ENCODE results near the gene CD7. TPM values are rescaled to one million over a fixed set of nuclear protein-coding genes. Genes with fewer than 3 reads are reported as not detected.
A peak's percentile ranks its signal among the peaks of the same experiment; 100 is the strongest.

The CD7 gene
- total RNA-seq, 2 experiments from 2014 or later: 289 to 292 TPM

- intact Hi-C loops (cut with micrococcal nuclease): no loop called here
- ChIA-PET POLR2A (interaction anchor here (1.0 to 1.2 kb wide), 2 partner anchors 11 to 83 kb away, joined by 3 read pairs; partner anchors contain the start of gene CD7), CTCF (no interaction called here)
- Mint-ChIP-seq H3K36me3 (ENCODE audit: low read depth) (peaks cover 3% of the 10 kb centered on the region), H3K27me3 (peaks cover 4% of the 10 kb centered on the region), H3K4me3 (no peak overlapping the region), H3K27ac (no peak overlapping the region), H3K4me1 (ENCODE audit: low read depth) (peaks cover 22% of the 10 kb centered on the region), H3K9me3 (no peaks in the 10 kb centered on the region)
- DNase-seq: no peak
- no peak for TF ChIP-seq CTCF (IDR thresholded peaks at IDR 0.05)
- ATAC-seq: no peak
Observed at GRCh38 chr17:82327757-82328140, 10.3 kb upstream of the CD7 start.

GRCh38 chr17:82327289-82327688, 9.9 kb upstream of the CD7 start:
- DNase-seq: no peak
- H3K36me3 Mint-ChIP-seq (ENCODE audit: low read depth): peaks cover 3% of the 10 kb centered on the region
- intact Hi-C loops (cut with micrococcal nuclease): no loop called here
- H3K4me1 Mint-ChIP-seq (ENCODE audit: low read depth): peaks cover 23% of the 10 kb centered on the region
- CTCF ChIA-PET: no interaction called here
- H3K4me3 Mint-ChIP-seq: no peak overlapping the region
- no peak for ATAC-seq
- H3K27me3 Mint-ChIP-seq: peaks cover 3% of the 10 kb centered on the region
- H3K27ac Mint-ChIP-seq: no peak overlapping the region
- POLR2A ChIA-PET: interaction anchor here (1.0 to 1.8 kb wide), 2 partner anchors 10 to 29 kb away, joined by 3 to 9 read pairs; partner anchors contain the start of gene CD7
- no peaks in the 10 kb centered on the region for H3K9me3 Mint-ChIP-seq
- no peak for TF ChIP-seq CTCF (IDR thresholded peaks at IDR 0.05)

GRCh38 chr17:82325286-82326180, 8.1 kb upstream of the CD7 start:
- Mint-ChIP-seq H3K4me1 (ENCODE audit: low read depth) (peaks cover 32% of the 10 kb centered on the region), H3K27ac (no peak overlapping the region), H3K9me3 (no peaks in the 10 kb centered on the region), H3K27me3 (no peaks in the 10 kb centered on the region), H3K36me3 (ENCODE audit: low read depth) (peaks cover 5% of the 10 kb centered on the region), H3K4me3 (no peak overlapping the region)
- no peak for DNase-seq
- TF ChIP-seq CTCF (IDR thresholded peaks at IDR 0.05): no peak
- ChIA-PET POLR2A (interaction anchor here (1.0 to 1.8 kb wide), 4 partner anchors 8 to 33 kb away, joined by 3 to 9 read pairs (median 4); partner anchors contain the start of gene CD7), CTCF (interaction anchor here (1.2 to 1.3 kb wide), 2 partner anchors 26 kb away, joined by 3 to 4 read pairs; no protein-coding TSS in a partner anchor)
- no peak for ATAC-seq
- intact Hi-C loops (cut with micrococcal nuclease): no loop called here

- POLR2A ChIA-PET: interaction anchor here (1.2 to 1.4 kb wide), 2 partner anchors 27 to 32 kb away, joined by 4 read pairs; no protein-coding TSS in a partner anchor
- CTCF ChIA-PET: interaction anchor here (1.2 to 1.5 kb wide), 4 partner anchors 8 to 26 kb away, joined by 3 to 4 read pairs (median 3); no protein-coding TSS in a partner anchor
- H3K9me3 Mint-ChIP-seq: no peaks in the 10 kb centered on the region
- DNase-seq (no peak), ATAC-seq (peak; percentile 21)
- intact Hi-C loops (cut with micrococcal nuclease): loop anchor here (5.0 kb wide), 1 partner anchor 82 kb away; no protein-coding TSS in a partner anchor
- H3K27ac Mint-ChIP-seq: no peak overlapping the region
- no peaks in the 10 kb centered on the region for H3K27me3 Mint-ChIP-seq
- peaks cover 32% of the 10 kb centered on the region for H3K4me1 Mint-ChIP-seq (ENCODE audit: low read depth)
- no peak overlapping the region for H3K4me3 Mint-ChIP-seq
- TF ChIP-seq CTCF (IDR thresholded peaks at IDR 0.05): no peak
- H3K36me3 Mint-ChIP-seq (ENCODE audit: low read depth): peaks cover 5% of the 10 kb centered on the region
Observed at GRCh38 chr17:82324566-82325285, 7.3 kb upstream of the CD7 start.
